M059J (cell line): ENCODE results near the gene ULK4. TPM values are rescaled to one million over a fixed set of nuclear protein-coding genes. Genes with fewer than 3 reads are reported as not detected.
"Not testable (repeated sequence)": the region's sequence is repeated elsewhere in the genome, so short reads cannot be mapped to it uniquely, and the experiment has no call there.

Experiments used
- DNase-seq: peaks from one replicate; pipeline ENCODE4 v3.0.0-alpha.2; 2012; ENCODE audit warnings: low read depth
- total RNA-seq: library from RNA; depleted of rRNA; stranded (reverse); fragments of >200 nt; shearing (Covaris generic); gene quantifications from 2 replicates; pipeline ENCODE4 v1.2.3, GENCODE V29; 2014

Gene ULK4
- total RNA-seq, 1 experiment from 2014 or later: 9.1 TPM

- no peak for DNase-seq
These were observed 457.8 kb downstream of the ULK4 start for GRCh38 chr3:41503998-41504623.

GRCh38 chr3:41502481-41502880 is 459.4 kb downstream of the ULK4 start:
- DNase-seq: no peak

- DNase-seq: no peak
These were observed 459.9 kb downstream of the ULK4 start for GRCh38 chr3:41502023-41502422.

- DNase-seq: no peak
These were observed 463.1 kb downstream of the ULK4 start for GRCh38 chr3:41498847-41499246.

- no peak for DNase-seq
These were observed 471.5 kb downstream of the ULK4 start for GRCh38 chr3:41490360-41490759.

- no peak for DNase-seq
These were observed 472.7 kb downstream of the ULK4 start for GRCh38 chr3:41489231-41489630.

- no peak for DNase-seq
These were observed 473.4 kb downstream of the ULK4 start for GRCh38 chr3:41488501-41488900.

- no peak for DNase-seq
These were observed 476.4 kb downstream of the ULK4 start for GRCh38 chr3:41485484-41485883.

- DNase-seq: no peak
These were observed 479.8 kb downstream of the ULK4 start for GRCh38 chr3:41482134-41482533.

GRCh38 chr3:41478278-41478677 is 483.6 kb downstream of the ULK4 start:
- DNase-seq: no peak

GRCh38 chr3:41477399-41478014 is 484.4 kb downstream of the ULK4 start:
- no peak for DNase-seq

GRCh38 chr3:41469083-41469482 is 492.8 kb downstream of the ULK4 start:
- no peak for DNase-seq

GRCh38 chr3:41467481-41467880 is 494.4 kb downstream of the ULK4 start:
- no peak for DNase-seq

- no peak for DNase-seq
These were observed 497.0 kb downstream of the ULK4 start for GRCh38 chr3:41464858-41465257.

GRCh38 chr3:41464401-41464800 is 497.5 kb downstream of the ULK4 start:
- peak; percentile 2 for DNase-seq

GRCh38 chr3:41462103-41462691 is 499.7 kb downstream of the ULK4 start:
- DNase-seq: no peak

- DNase-seq: no peak
These were observed 501.2 kb downstream of the ULK4 start for GRCh38 chr3:41460736-41461135.

- DNase-seq: no peak
These were observed 504.7 kb downstream of the ULK4 start for GRCh38 chr3:41457176-41457575.

- no peak for DNase-seq
These were observed 505.7 kb downstream of the ULK4 start for GRCh38 chr3:41456162-41456561.

- DNase-seq: not testable (repeated sequence)
These were observed 508.3 kb downstream of the ULK4 start for GRCh38 chr3:41453618-41454017.

- no peak for DNase-seq
These were observed 511.3 kb downstream of the ULK4 start for GRCh38 chr3:41450416-41451231.

GRCh38 chr3:41448396-41448795 is 513.5 kb downstream of the ULK4 start:
- DNase-seq: no peak

GRCh38 chr3:41447701-41448100 is 514.2 kb downstream of the ULK4 start:
- DNase-seq: no peak
